Activated T-cell treated with anti-CD3 and anti-CD28 coated beads, Interleukin-2, amount 50 U/mL, for 4 hours (primary cell): ENCODE measurements around the gene MYB. TPM values are rescaled to one million over a fixed set of nuclear protein-coding genes. Genes with fewer than 3 reads are reported as not detected.

ENCODE experiments used
- ATAC-seq, 2 donors: fragments of 200-7000 bp; cut with Tn5 transposase; one replicate each; pipeline ENCODE4 v1.10.0; 2021
- DNase-seq: peaks from one replicate; pipeline ENCODE4 v3.0.0-alpha.2; 2020
- H3K27me3 Mint-ChIP-seq: one replicate; pipeline ENCODE4 v1.8.0; 2021; ENCODE audit warnings: low read depth, mixed read lengths
- H3K36me3 Mint-ChIP-seq: one replicate; pipeline ENCODE4 v1.8.0; 2022; ENCODE audit warnings: mixed read lengths; ENCODE audit not compliant: insufficient read depth
- H3K4me1 Mint-ChIP-seq: one replicate; pipeline ENCODE4 v1.8.0; 2021; ENCODE audit warnings: low read depth, mixed read lengths
- H3K4me3 Mint-ChIP-seq: one replicate; pipeline ENCODE4 v1.8.0; 2021; ENCODE audit warnings: mild to moderate bottlenecking, moderate library complexity, mixed read lengths
- H3K9me3 Mint-ChIP-seq: one replicate; pipeline ENCODE4 v1.8.0; 2021; ENCODE audit warnings: mixed read lengths
- total RNA-seq, 3 donors: library from RNA; stranded (reverse); gene quantifications; one replicate each; pipeline ENCODE4 v1.2.1, GENCODE V29; 2021

Gene MYB
- total RNA-seq, 3 donors from 2014 or later, result 9.5 to 15.2 (median 13.9) TPM

- no peak for DNase-seq
- Mint-ChIP-seq H3K4me1 (no peaks in the 10 kb centered on the region), H3K9me3 (no peaks in the 10 kb centered on the region), H3K27me3 (no peaks in the 10 kb centered on the region), H3K4me3 (no peak overlapping the region), H3K36me3 (no peaks in the 10 kb centered on the region)
- ATAC-seq, result no peak
Measured at GRCh38 chr6:135250751-135251497, 69.8 kb downstream of the MYB start.

GRCh38 chr6:135251498-135252441, 70.7 kb downstream of the MYB start:
- DNase-seq, result no peak
- Mint-ChIP-seq H3K4me3 (no peak overlapping the region), H3K4me1 (no peaks in the 10 kb centered on the region), H3K9me3 (no peaks in the 10 kb centered on the region), H3K27me3 (no peaks in the 10 kb centered on the region), H3K36me3 (no peaks in the 10 kb centered on the region)
- ATAC-seq, result no peak

- H3K27me3 Mint-ChIP-seq, result no peaks in the 10 kb centered on the region
- no peak overlapping the region for H3K4me3 Mint-ChIP-seq
- H3K36me3 Mint-ChIP-seq, result no peaks in the 10 kb centered on the region
- no peaks in the 10 kb centered on the region for H3K9me3 Mint-ChIP-seq
- no peaks in the 10 kb centered on the region for H3K4me1 Mint-ChIP-seq
- ATAC-seq (no peak), DNase-seq (no peak)
Measured at GRCh38 chr6:135254471-135254870, 73.4 kb downstream of the MYB start.

- Mint-ChIP-seq H3K36me3 (no peaks in the 10 kb centered on the region), H3K9me3 (no peaks in the 10 kb centered on the region), H3K4me1 (no peaks in the 10 kb centered on the region), H3K4me3 (no peak overlapping the region), H3K27me3 (no peaks in the 10 kb centered on the region)
- ATAC-seq (no peak), DNase-seq (no peak)
Measured at GRCh38 chr6:135256866-135257265, 75.8 kb downstream of the MYB start.

- no peak for DNase-seq
- no peaks in the 10 kb centered on the region for H3K4me1 Mint-ChIP-seq
Measured at GRCh38 chr6:135257631-135258405, 76.7 kb downstream of the MYB start.

GRCh38 chr6:135258970-135259369, 77.9 kb downstream of the MYB start:
- H3K36me3 Mint-ChIP-seq, result no peaks in the 10 kb centered on the region
- no peak overlapping the region for H3K4me3 Mint-ChIP-seq
- ATAC-seq (no peak), DNase-seq (no peak)
- no peaks in the 10 kb centered on the region for H3K9me3 Mint-ChIP-seq
- H3K27me3 Mint-ChIP-seq, result no peaks in the 10 kb centered on the region
- no peaks in the 10 kb centered on the region for H3K4me1 Mint-ChIP-seq

More at GRCh38 chr6:135257631-135258405, 76.7 kb downstream of the MYB start:
- H3K27me3 Mint-ChIP-seq, result no peaks in the 10 kb centered on the region
- H3K4me3 Mint-ChIP-seq, result no peak overlapping the region
- ATAC-seq, result no peak
- H3K36me3 Mint-ChIP-seq, result no peaks in the 10 kb centered on the region
- H3K9me3 Mint-ChIP-seq, result no peaks in the 10 kb centered on the region

GRCh38 chr6:135260612-135261011, 79.5 kb downstream of the MYB start:
- Mint-ChIP-seq H3K27me3 (no peaks in the 10 kb centered on the region), H3K36me3 (no peaks in the 10 kb centered on the region), H3K4me3 (no peak overlapping the region), H3K4me1 (no peaks in the 10 kb centered on the region), H3K9me3 (no peaks in the 10 kb centered on the region)
- DNase-seq (no peak), ATAC-seq (no peak)

GRCh38 chr6:135261872-135262725, 81.0 kb downstream of the MYB start:
- ATAC-seq (no peak), DNase-seq (no peak)
- Mint-ChIP-seq H3K36me3 (no peaks in the 10 kb centered on the region), H3K27me3 (no peaks in the 10 kb centered on the region), H3K9me3 (no peaks in the 10 kb centered on the region), H3K4me1 (no peaks in the 10 kb centered on the region), H3K4me3 (no peak overlapping the region)

- Mint-ChIP-seq H3K9me3 (no peaks in the 10 kb centered on the region), H3K36me3 (no peaks in the 10 kb centered on the region)
- DNase-seq, result no peak
Measured at GRCh38 chr6:135265278-135265677, 84.2 kb downstream of the MYB start.

GRCh38 chr6:135266675-135267074, 85.6 kb downstream of the MYB start:
- no peaks in the 10 kb centered on the region for H3K36me3 Mint-ChIP-seq
- ATAC-seq, result no peak
- no peak for DNase-seq

More at GRCh38 chr6:135265278-135265677, 84.2 kb downstream of the MYB start:
- no peak for ATAC-seq
- no peaks in the 10 kb centered on the region for H3K4me1 Mint-ChIP-seq
- no peaks in the 10 kb centered on the region for H3K27me3 Mint-ChIP-seq
- H3K4me3 Mint-ChIP-seq, result no peak overlapping the region

GRCh38 chr6:135267085-135267484, 86.0 kb downstream of the MYB start:
- Mint-ChIP-seq H3K9me3 (no peaks in the 10 kb centered on the region), H3K36me3 (no peaks in the 10 kb centered on the region), H3K27me3 (no peaks in the 10 kb centered on the region), H3K4me3 (no peak overlapping the region), H3K4me1 (no peaks in the 10 kb centered on the region)
- no peak for ATAC-seq
- DNase-seq, result no peak

More at GRCh38 chr6:135266675-135267074, 85.6 kb downstream of the MYB start:
- Mint-ChIP-seq H3K27me3 (no peaks in the 10 kb centered on the region), H3K4me1 (no peaks in the 10 kb centered on the region), H3K9me3 (no peaks in the 10 kb centered on the region), H3K4me3 (no peak overlapping the region)

- Mint-ChIP-seq H3K27me3 (no peaks in the 10 kb centered on the region), H3K4me3 (no peak overlapping the region), H3K36me3 (no peaks in the 10 kb centered on the region), H3K9me3 (no peaks in the 10 kb centered on the region), H3K4me1 (no peaks in the 10 kb centered on the region)
- no peak for ATAC-seq
- no peak for DNase-seq
Measured at GRCh38 chr6:135268263-135268662, 87.2 kb downstream of the MYB start.

- no peak for ATAC-seq
- no peaks in the 10 kb centered on the region for H3K36me3 Mint-ChIP-seq
- no peaks in the 10 kb centered on the region for H3K4me1 Mint-ChIP-seq
- peaks cover 2% of the 10 kb centered on the region for H3K27me3 Mint-ChIP-seq
- H3K4me3 Mint-ChIP-seq, result no peak overlapping the region
- no peak for DNase-seq
- no peaks in the 10 kb centered on the region for H3K9me3 Mint-ChIP-seq
Measured at GRCh38 chr6:135268740-135269139, 87.6 kb downstream of the MYB start.
